ENCODE measurements around the gene FLT4.
"Not testable (repeated sequence)": the region's sequence is repeated elsewhere in the genome, so short reads cannot be mapped to it uniquely, and the experiment has no call there.

The FLT4 gene

GRCh38 chr5:180669661-180670060 is 20.3 kb upstream of the FLT4 start:
- no peak for DNase-seq

- no peak for DNase-seq
These were observed 19.6 kb upstream of the FLT4 start for GRCh38 chr5:180668835-180669596.

GRCh38 chr5:180666812-180667211 is 17.4 kb upstream of the FLT4 start:
- DNase-seq: no peak

- no peak for DNase-seq
These were observed 16.4 kb upstream of the FLT4 start for GRCh38 chr5:180665682-180666404.

GRCh38 chr5:180658774-180659564 is 9.6 kb upstream of the FLT4 start:
- no peak for DNase-seq

GRCh38 chr5:180655243-180655642 is 5.8 kb upstream of the FLT4 start:
- not testable (repeated sequence) for DNase-seq

- no peak for DNase-seq
These were observed 3.4 kb upstream of the FLT4 start for GRCh38 chr5:180652771-180653170.

- no peak for DNase-seq
These were observed 2.9 kb upstream of the FLT4 start for GRCh38 chr5:180652346-180652745.

GRCh38 chr5:180648658-180649296 is 623 bp downstream of the FLT4 start:
- peak; percentile 66 for DNase-seq

- DNase-seq: peak; percentile 49
These were observed 1.4 kb downstream of the FLT4 start for GRCh38 chr5:180647941-180648500.

GRCh38 chr5:180647465-180647864 is 1.9 kb downstream of the FLT4 start:
- DNase-seq: peak; percentile 40

- peak; percentile 48 for DNase-seq
These were observed 2.5 kb downstream of the FLT4 start for GRCh38 chr5:180646963-180647305.

- peak; percentile 50 for DNase-seq
These were observed 3.0 kb downstream of the FLT4 start for GRCh38 chr5:180646289-180646962.

GRCh38 chr5:180645274-180646204 is 3.9 kb downstream of the FLT4 start:
- DNase-seq: peak; percentile 36

GRCh38 chr5:180644825-180645273 is 4.6 kb downstream of the FLT4 start:
- peak; percentile 41 for DNase-seq

- DNase-seq: peak; percentile 41
These were observed 5.1 kb downstream of the FLT4 start for GRCh38 chr5:180644129-180644824.

- DNase-seq: peak; percentile 30
These were observed 6.1 kb downstream of the FLT4 start for GRCh38 chr5:180643191-180643851.

- peak; percentile 18 for DNase-seq
These were observed 6.6 kb downstream of the FLT4 start for GRCh38 chr5:180642779-180643178.

- DNase-seq: peak; percentile 30
These were observed 7.1 kb downstream of the FLT4 start for GRCh38 chr5:180642181-180642775.
